MM.1S (cell line): ENCODE data around the gene CTAGE9.
"Not testable (repeated sequence)": the region's sequence is repeated elsewhere in the genome, so short reads cannot be mapped to it uniquely, and the experiment has no call there.

Experiments used
- EZH2phosphoT487 ChIP-seq: fragments of 300-600 bp; sonication (generic); IDR thresholded peaks from 2 replicates; pipeline ENCODE4 v1.6.1; 2018; ENCODE audit warnings: antibody characterized with exemption, low read length
- TF ChIP-seq, protein P1 (sequence below): fragments of 300-600 bp; sonication (generic); IDR thresholded peaks from 2 replicates; pipeline ENCODE4 v1.5.1; 2016; ENCODE audit warnings: antibody characterized with exemption, low read length, mixed read lengths

DNA sequence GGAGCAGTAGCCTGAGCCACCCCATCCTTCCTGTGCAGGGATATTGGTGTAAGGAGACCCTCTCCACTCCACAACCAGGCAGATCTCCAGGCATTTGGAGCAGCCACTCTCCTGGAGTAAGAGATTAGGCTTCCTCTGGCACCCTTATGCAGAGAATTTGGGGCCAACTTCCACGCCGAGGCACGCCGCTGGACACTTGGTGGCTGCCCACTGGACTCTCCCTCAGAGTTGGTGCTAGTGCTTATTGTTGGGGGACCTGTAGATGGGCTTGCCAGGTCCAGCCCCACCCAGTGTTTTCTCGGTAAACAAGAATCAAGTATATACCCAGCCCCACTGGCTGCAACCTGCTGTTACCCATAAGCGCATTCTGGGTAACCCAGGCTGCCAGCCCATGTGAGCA, 4.8 kb upstream of the CTAGE9 start:
- TF ChIP-seq, protein P1, sequence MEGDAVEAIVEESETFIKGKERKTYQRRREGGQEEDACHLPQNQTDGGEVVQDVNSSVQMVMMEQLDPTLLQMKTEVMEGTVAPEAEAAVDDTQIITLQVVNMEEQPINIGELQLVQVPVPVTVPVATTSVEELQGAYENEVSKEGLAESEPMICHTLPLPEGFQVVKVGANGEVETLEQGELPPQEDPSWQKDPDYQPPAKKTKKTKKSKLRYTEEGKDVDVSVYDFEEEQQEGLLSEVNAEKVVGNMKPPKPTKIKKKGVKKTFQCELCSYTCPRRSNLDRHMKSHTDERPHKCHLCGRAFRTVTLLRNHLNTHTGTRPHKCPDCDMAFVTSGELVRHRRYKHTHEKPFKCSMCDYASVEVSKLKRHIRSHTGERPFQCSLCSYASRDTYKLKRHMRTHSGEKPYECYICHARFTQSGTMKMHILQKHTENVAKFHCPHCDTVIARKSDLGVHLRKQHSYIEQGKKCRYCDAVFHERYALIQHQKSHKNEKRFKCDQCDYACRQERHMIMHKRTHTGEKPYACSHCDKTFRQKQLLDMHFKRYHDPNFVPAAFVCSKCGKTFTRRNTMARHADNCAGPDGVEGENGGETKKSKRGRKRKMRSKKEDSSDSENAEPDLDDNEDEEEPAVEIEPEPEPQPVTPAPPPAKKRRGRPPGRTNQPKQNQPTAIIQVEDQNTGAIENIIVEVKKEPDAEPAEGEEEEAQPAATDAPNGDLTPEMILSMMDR: not testable (repeated sequence)
- TF ChIP-seq EZH2phosphoT487: not testable (repeated sequence)
